VCaP (cell line): ENCODE data around the gene COLQ.

Source experiments
- H3K27ac ChIP-seq: fragments of 450-650 bp; 2 replicates; pipeline ENCODE4 v1.5.1; 2017
- TF ChIP-seq, protein P1 (sequence below): fragments of 450-650 bp; conservative IDR thresholded peaks from 2 replicates; pipeline ENCODE4 v1.5.1; 2017; ENCODE audit warnings: mild to moderate bottlenecking, moderate library complexity

The COLQ gene

DNA sequence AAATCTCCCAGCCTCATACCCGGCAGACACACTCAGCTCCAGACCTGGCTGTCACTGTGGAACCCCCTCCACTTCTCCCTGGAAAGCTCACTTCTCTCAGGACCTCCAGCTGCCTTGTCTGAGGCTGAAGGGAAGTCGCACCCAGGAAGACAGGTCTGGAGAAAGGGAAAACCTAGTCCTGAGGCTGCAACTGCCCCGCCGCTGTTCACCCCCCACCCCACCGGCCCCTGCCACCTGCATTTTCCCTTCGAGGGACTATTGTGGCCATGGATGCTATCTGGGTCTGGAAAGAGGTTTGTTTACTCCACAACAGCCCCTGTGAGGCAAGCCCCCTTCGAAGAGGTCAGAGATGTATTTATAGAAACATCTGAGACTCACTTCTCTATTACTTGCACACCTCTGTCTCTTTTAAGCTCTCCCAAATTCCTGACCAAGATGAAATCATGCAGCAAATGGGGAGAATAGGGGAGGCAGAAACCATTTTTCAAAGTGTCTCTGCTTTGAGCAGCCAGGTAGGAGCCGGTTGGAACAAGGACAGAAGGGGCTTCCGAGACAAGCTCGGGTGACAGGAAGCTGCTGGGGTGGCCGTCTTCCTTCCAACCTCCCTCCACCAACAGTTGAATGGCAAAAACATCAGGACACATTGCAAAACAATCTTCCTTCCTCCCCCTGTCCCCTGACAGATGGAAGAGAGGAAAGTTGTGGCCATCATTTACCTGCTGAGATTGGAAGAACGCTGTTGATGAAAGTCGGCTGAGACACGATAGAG, 518 bp downstream of the COLQ start:
- H3K27ac ChIP-seq: no peak overlapping the region

DNA sequence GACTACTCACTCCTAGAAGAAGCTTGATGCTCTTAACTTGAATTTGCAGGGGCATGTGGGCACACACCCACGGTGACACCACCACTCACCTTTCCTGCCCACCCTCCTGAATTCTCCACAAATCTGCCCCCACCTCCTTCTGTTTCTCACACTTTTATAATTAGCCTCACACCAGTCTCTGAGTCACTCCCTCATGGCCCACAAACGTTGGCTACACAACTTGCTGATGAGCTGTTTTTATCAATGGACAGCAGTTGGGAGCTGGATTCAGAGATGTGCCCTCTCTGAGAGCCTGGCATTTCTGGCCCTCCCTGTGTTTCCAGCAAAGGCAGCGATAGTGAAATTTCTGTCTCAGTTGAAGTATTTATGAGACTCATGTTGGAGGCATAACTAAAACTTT, 1.3 kb downstream of the COLQ start:
- TF ChIP-seq, protein P1, sequence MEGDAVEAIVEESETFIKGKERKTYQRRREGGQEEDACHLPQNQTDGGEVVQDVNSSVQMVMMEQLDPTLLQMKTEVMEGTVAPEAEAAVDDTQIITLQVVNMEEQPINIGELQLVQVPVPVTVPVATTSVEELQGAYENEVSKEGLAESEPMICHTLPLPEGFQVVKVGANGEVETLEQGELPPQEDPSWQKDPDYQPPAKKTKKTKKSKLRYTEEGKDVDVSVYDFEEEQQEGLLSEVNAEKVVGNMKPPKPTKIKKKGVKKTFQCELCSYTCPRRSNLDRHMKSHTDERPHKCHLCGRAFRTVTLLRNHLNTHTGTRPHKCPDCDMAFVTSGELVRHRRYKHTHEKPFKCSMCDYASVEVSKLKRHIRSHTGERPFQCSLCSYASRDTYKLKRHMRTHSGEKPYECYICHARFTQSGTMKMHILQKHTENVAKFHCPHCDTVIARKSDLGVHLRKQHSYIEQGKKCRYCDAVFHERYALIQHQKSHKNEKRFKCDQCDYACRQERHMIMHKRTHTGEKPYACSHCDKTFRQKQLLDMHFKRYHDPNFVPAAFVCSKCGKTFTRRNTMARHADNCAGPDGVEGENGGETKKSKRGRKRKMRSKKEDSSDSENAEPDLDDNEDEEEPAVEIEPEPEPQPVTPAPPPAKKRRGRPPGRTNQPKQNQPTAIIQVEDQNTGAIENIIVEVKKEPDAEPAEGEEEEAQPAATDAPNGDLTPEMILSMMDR: no peak
- H3K27ac ChIP-seq: no peak overlapping the region

More for the DNA sequence above, 518 bp downstream of the COLQ start:
- TF ChIP-seq, protein P1: no peak

DNA sequence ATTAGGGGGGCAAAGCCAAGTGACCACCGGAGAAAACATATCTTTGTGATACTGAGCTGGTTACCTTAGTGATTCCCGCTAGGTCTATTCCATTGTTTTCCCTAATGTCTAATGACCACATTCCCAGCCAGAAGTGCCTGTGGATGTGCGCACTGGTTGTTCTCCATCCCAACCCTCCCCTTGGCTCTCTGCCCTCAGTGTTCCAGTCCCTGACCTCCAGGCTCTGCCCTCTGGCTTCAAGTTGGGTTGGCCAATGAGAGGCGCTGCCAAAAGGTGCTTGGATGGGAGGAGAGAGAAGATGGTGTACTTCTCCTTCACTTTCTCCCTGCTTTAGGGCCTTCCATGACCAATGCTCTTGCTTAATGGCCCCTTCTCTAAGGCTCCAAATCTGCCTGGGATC, 2.4 kb downstream of the COLQ start:
- H3K27ac ChIP-seq: no peak overlapping the region
- TF ChIP-seq, protein P1: no peak

DNA sequence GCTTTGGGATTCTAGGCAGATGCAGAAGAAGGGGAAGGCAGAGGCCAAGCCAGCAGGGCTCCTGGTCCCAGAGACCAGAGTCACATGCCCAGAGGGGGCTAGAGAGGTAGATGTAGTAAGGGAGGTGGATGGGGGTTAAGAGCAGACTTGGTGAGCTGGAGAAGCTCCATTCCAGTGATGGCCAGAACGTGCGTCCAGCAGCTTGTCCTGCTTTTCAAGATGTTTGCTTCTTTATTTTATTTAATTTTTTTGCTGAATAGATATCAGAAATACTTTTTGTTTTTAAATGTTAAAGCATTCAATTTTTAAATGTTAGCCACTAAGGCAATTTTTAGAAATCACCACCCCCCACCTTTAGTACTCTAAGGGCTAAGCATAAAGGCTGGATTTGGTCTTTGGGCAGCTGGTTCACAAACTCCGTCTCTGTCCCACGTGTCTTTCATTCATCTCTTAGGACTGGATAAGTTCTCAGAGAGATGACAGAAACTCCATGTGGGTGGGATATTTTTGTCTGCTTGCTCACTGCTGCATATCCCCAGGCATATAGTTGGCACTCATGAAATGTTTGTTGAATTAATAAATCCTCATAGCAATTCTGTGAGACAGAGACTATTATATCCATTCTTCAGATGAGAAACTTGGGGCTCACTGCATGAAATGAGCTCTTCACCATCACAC, 6.7 kb downstream of the COLQ start:
- TF ChIP-seq, protein P1: no peak

DNA sequence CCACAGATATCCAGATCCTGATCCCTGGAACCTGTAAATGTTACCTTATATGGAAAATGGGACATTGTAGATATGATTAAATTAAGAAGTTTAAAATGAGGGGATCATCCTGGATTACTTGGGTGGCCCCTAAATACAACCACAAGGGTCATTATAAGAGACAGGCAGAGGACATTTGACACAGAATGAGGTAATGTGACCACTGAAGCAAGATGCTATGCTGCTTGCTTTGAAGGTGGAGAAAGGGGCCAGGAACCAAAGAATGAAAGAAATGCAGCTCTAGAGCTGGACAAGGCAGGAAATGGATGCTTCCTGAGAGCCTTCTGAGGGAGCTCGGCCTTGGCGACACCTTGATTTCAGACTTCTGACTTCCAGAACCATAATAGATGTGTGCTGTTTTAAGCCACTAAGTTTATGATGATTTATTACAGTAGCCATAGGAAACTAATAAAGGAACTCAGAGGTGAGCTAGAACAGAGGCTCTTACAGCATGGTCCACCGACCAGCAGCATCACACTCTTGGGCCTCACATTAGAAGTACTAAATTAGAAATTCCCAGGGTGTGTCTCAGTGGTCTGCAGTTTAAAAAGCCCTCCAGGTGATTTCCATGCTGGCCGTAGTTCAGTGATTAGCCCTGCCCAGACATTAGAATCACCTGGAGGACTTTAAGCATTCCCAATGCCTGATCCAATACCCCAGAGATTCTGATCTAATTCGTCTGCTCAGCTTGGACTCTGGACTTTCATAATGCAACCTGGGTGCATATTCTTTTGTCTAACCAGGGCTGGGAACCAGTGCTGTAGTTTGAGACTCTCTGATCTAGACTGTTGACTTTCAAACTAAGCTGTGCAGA, 7.5 kb downstream of the COLQ start:
- H3K27ac ChIP-seq: no peak overlapping the region
- TF ChIP-seq, protein P1: no peak

More for the DNA sequence above, 6.7 kb downstream of the COLQ start:
- H3K27ac ChIP-seq: no peak overlapping the region

DNA sequence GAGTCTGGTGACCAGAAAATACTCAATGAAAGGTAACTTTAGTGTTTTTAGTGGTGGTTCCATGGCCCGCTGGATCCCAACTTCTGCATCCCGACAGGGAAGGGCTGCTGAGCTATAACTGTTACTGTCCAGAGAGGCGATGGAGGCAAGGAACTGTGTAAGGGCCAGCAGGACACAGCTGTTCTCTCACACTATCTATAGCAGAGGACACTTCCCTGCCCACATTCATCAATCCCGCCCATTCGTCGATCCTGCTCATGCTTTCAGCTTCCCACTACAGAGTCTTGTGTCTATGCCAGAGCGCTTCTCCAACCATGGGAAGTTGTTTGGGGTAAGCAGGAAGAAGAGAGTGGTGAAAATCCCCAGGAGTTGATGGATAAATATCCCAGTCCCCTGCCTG, 8.4 kb downstream of the COLQ start:
- TF ChIP-seq, protein P1: no peak
- H3K27ac ChIP-seq: no peak overlapping the region

DNA sequence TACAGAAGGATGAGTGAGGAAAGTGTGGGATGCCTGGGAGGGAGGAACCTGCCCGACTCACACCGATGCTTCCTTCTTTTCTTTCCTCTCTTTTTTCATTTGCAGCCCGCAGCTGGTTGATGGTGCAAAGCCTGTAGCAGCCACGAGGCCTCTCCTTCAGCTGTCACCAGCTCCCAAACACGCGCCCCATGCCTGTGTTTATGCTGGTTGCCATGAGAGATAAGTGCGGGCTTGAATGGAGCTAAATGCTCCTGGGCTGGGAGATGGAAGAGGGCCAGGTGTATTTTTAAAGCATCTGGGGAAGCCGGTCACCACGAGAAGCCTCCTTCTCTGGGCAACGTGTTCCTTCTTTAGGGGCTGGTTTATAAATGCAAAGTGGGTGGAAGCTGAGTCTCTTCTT, 9.3 kb downstream of the COLQ start:
- TF ChIP-seq, protein P1: no peak
- no peak overlapping the region for H3K27ac ChIP-seq
